B cell (primary cell): ENCODE measurements around the gene RNGTT. TPM values are rescaled to one million over a fixed set of nuclear protein-coding genes. Genes with fewer than 3 reads are reported as not detected.

ENCODE experiments used
- ATAC-seq: fragments of 200-7000 bp; cut with Tn5 transposase; one replicate; pipeline ENCODE4 v1.10.0; 2021; ENCODE audit warnings: low read depth, mild to moderate bottlenecking, moderate number of reproducible peaks, moderate library complexity
- CTCF ChIA-PET: fragments of 350-600 bp; sonication (Branson Sonifier 250); formaldehyde crosslinking; loops from one replicate; lab custom pipeline; 2021; ENCODE audit warnings: antibody characterized with exemption, inconsistent platforms; lab: Charles Lee
- POLR2A ChIA-PET: fragments of 350-600 bp; sonication (Branson Sonifier 250); formaldehyde crosslinking; loops from one replicate; lab custom pipeline; 2021; ENCODE audit warnings: antibody characterized with exemption; lab: Charles Lee
- DNase-seq: peaks from one replicate; pipeline ENCODE4 v3.0.0; 2013
- H2AFZ ChIP-seq: 2 replicates; pipeline ENCODE4 v1.6.1; 2012; ENCODE audit warnings: mild to moderate bottlenecking, low read depth, low read length; ENCODE audit not compliant: insufficient read depth, poor library complexity, severe bottlenecking
- H3K27ac ChIP-seq, 2 donors: 1 replicate in 1 of 2; 2 replicates in 1 of 2; pipeline ENCODE4 v1.5.1; 2012 to 2013; ENCODE audit warnings: low read length in 2 of 2, mild to moderate bottlenecking in 2 of 2, moderate library complexity in 1 of 2
- H3K27me3 ChIP-seq, 4 experiments: fragments of 200-600 bp in 1 of 4; sonication (generic) in 1 of 4; replicated peaks in 1 of 4; 1 replicate in 2 of 4; 2 replicates in 2 of 4; pipeline versions ENCODE4 v1.6.1 to v1.7.0; 2013 to 2016; ENCODE audit warnings: low read length in 3 of 4, mild to moderate bottlenecking in 2 of 4, mixed read lengths in 1 of 4, moderate library complexity in 1 of 4; ENCODE audit not compliant: insufficient read depth in 4 of 4, control insufficient read depth in 3 of 4; ENCODE audit errors: control extremely low read depth in 1 of 4
- H3K36me3 ChIP-seq, 2 experiments: replicated peaks in 1 of 2; 1 replicate in 1 of 2; 2 replicates in 1 of 2; pipeline versions ENCODE4 v1.6.1 to v1.7.1; 2013; ENCODE audit warnings: low read length in 1 of 2; ENCODE audit not compliant: insufficient read depth in 2 of 2, control insufficient read depth in 1 of 2; ENCODE audit errors: control extremely low read depth in 1 of 2, extremely low read depth in 1 of 2
- H3K4me1 ChIP-seq, 2 donors: fragments of 200-600 bp in 1 of 2; sonication (generic) in 1 of 2; 1 replicate in 1 of 2; 2 replicates in 1 of 2; pipeline versions ENCODE4 v1.5.1 to v1.6.1; 2013 to 2017; ENCODE audit warnings: low read length in 2 of 2; ENCODE audit not compliant: control insufficient read depth in 2 of 2, insufficient read depth in 2 of 2
- H3K4me2 ChIP-seq: replicated peaks from 2 replicates; pipeline ENCODE3; 2012; ENCODE audit warnings: mild to moderate bottlenecking, low read depth, low read length; ENCODE audit not compliant: poor library complexity, severe bottlenecking
- H3K4me3 ChIP-seq, 5 experiments: fragments of 200-600 bp in 1 of 5; sonication (generic) in 1 of 5; 1 replicate in 3 of 5; 2 replicates in 2 of 5; pipeline versions ENCODE4 v1.5.1 to v1.7.0; 2011 to 2016; ENCODE audit warnings: low read length in 4 of 5, mild to moderate bottlenecking in 4 of 5, low read depth in 2 of 5, control low read depth in 1 of 5, moderate library complexity in 1 of 5; ENCODE audit not compliant: insufficient read depth in 1 of 5; ENCODE audit errors: control extremely low read depth in 1 of 5, extremely low read depth in 1 of 5
- H3K79me2 ChIP-seq: fragments of 200-600 bp; sonication (generic); one replicate; pipeline ENCODE4 v1.6.0; 2016; ENCODE audit warnings: low read length; ENCODE audit not compliant: control insufficient read depth, insufficient read depth
- H3K9ac ChIP-seq: fragments of 200-600 bp; sonication (generic); 2 replicates; pipeline ENCODE4 v1.6.1; 2017; ENCODE audit warnings: mild to moderate bottlenecking, low read length, moderate library complexity
- H3K9me3 ChIP-seq, 3 donors: one replicate each; pipeline versions ENCODE4 v1.6.1 to v1.7.1; 2013; ENCODE audit warnings: low read length in 2 of 3; ENCODE audit not compliant: control insufficient read depth in 2 of 3, insufficient read depth in 1 of 3; ENCODE audit errors: control extremely low read depth in 1 of 3
- H4K20me1 ChIP-seq: 2 replicates; pipeline ENCODE4 v1.6.0; 2012; ENCODE audit warnings: mild to moderate bottlenecking, low read length; ENCODE audit not compliant: insufficient read depth, control insufficient read depth, poor library complexity, severe bottlenecking
- H3K27ac Mint-ChIP-seq: one replicate; pipeline ENCODE4 v1.8.0; 2021; ENCODE audit warnings: mixed read lengths
- H3K27me3 Mint-ChIP-seq: one replicate; pipeline ENCODE4 v1.8.0; 2021; ENCODE audit warnings: mixed read lengths
- H3K4me1 Mint-ChIP-seq: one replicate; pipeline ENCODE4 v1.8.0; 2021; ENCODE audit warnings: mixed read lengths
- H3K4me3 Mint-ChIP-seq: one replicate; pipeline ENCODE4 v1.8.0; 2021; ENCODE audit warnings: mixed read lengths
- H3K9me3 Mint-ChIP-seq: one replicate; pipeline ENCODE4 v1.8.0; 2022; ENCODE audit warnings: mixed read lengths; ENCODE audit not compliant: insufficient read depth
- EZH2 ChIP-seq: IDR thresholded peaks from 2 replicates; pipeline ENCODE4 v1.6.1; 2012; ENCODE audit warnings: borderline replicate concordance, low read depth, mild to moderate bottlenecking, moderate library complexity, low read length; ENCODE audit not compliant: insufficient read depth, poor library complexity, severe bottlenecking
- WGBS: methylation state at CpG from one replicate; pipeline ENCODE4 v1.1.5; 2013; ENCODE audit warnings: missing lambda C conversion rate; ENCODE audit not compliant: insufficient coverage; 5-methylcytosine and 5-hydroxymethylcytosine counted together
- intact Hi-C: fragments of 100-400 bp; cut with micrococcal nuclease; formaldehyde crosslinking; loops from one replicate; pipeline ENCODE4 v1.10.0; 2022
- polyA plus RNA-seq: library from polyadenylated mRNA; depleted of rRNA; stranded (reverse); fragments of >200 nt; gene quantifications from 2 replicates; pipeline ENCODE4 v1.2.3, GENCODE V29; 2012
- total RNA-seq, 2 donors: library from RNA; stranded (reverse); fragments of 120-200 nt in 1 of 2; gene quantifications; 1 replicate in 1 of 2; 2 replicates in 1 of 2; pipeline versions ENCODE4 v1.2.3 to v1.2.4, GENCODE V29; 2013 to 2022
- TF ChIP-seq, protein P1 (sequence below): fragments of 200-600 bp; IDR thresholded peaks from one replicate; pipeline ENCODE4 v1.8.0; 2022; ENCODE audit warnings: antibody characterized with exemption, mild to moderate bottlenecking

The RNGTT gene
- total and polyA plus RNA-seq, 2 donors (not counting 1 experiment from before 2014, with no cell fraction given), result 10.8 to 29.1 TPM

DNA sequence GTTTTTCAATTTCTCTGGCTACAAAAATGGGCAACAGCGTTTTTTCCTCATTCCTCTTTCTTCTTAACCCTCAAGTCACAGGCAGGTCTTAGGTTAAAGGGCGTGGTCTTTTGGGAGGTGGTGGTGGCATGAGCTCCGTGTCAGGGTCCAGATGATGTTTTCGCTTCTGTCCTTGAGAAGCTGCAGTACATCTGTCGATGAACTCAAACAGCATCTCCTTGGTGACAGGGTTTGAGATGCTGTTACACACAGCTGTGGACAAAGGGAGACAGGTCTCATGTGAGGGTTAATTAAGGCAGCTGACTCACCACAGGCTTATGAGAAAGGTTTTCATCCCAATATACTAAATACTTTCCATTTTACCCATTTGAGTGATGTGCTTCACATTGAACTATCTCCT, 350.8 kb downstream of the RNGTT start:
- no peaks in the 10 kb centered on the region for H3K27me3 Mint-ChIP-seq
- peak overlapping the region; percentile 82 for H3K4me3 Mint-ChIP-seq
- H3K4me1 Mint-ChIP-seq, result peaks cover 52% of the 10 kb centered on the region
- Histone ChIP-seq H3K9ac (peak overlapping the region; percentile 64), H3K4me1 (peaks cover 53 to 66% of the 10 kb centered on the region in 2 donors), H3K27me3 (no peaks in the 10 kb centered on the region), H3K9me3 (peaks cover 0 to 4% (median 0%) of the 10 kb centered on the region in 3 donors), H3K79me2 (peaks cover 12% of the 10 kb centered on the region), H3K4me2 (peak overlapping the region; percentile 60), H4K20me1 (no peaks in the 10 kb centered on the region), H3K27ac (peak overlapping the region in 1 of 2 donors; percentile 99), H3K36me3 (peaks cover 0 to 14% of the 10 kb centered on the region in 2 experiments), H3K4me3 (peak overlapping the region in 4 of 5 experiments; percentile 40 to 59 (median 52)), H2AFZ (peak overlapping the region; percentile 20)
- ChIA-PET POLR2A (no interaction called here), CTCF (interaction anchor here (0.5 to 1.7 kb wide), 4 partner anchors 13 to 446 kb away, joined by 3 to 5 read pairs (median 4); no protein-coding TSS in a partner anchor)
- H3K9me3 Mint-ChIP-seq, result no peaks in the 10 kb centered on the region
- intact Hi-C loops, result loop anchor here (10.0 kb wide), 1 partner anchor 448 kb away; the partner anchor contains the start of gene CNR1
- 57% methylated on average over 4 of the region's 5 CpGs for WGBS
- TF ChIP-seq, protein P1, sequence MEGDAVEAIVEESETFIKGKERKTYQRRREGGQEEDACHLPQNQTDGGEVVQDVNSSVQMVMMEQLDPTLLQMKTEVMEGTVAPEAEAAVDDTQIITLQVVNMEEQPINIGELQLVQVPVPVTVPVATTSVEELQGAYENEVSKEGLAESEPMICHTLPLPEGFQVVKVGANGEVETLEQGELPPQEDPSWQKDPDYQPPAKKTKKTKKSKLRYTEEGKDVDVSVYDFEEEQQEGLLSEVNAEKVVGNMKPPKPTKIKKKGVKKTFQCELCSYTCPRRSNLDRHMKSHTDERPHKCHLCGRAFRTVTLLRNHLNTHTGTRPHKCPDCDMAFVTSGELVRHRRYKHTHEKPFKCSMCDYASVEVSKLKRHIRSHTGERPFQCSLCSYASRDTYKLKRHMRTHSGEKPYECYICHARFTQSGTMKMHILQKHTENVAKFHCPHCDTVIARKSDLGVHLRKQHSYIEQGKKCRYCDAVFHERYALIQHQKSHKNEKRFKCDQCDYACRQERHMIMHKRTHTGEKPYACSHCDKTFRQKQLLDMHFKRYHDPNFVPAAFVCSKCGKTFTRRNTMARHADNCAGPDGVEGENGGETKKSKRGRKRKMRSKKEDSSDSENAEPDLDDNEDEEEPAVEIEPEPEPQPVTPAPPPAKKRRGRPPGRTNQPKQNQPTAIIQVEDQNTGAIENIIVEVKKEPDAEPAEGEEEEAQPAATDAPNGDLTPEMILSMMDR, result no peak
- no peak for TF ChIP-seq EZH2
- peak overlapping the region; percentile 90 for H3K27ac Mint-ChIP-seq
- ATAC-seq (peak; percentile 39), DNase-seq (peak; percentile 50)

DNA sequence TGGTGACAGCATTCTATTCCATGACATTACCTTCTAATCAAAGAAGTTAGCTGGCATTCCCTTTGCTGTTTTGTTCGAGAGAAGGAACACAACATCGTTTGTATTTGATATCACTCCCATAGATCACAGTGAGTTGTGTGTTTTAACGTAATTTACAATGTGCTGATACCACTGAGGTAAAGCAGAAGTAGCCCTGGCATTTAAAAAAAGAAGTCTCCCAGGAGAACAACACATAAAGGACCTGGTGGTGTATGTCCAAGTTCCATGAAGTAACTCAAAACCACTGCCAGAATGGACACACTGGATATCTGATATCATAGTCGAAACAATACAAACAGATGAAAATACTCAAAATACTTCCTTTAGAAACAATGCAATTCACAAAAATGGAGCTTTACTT, 351.7 kb downstream of the RNGTT start:
- no CpG with 5 or more reads among the region's 4 CpGs for WGBS
- ChIA-PET CTCF (interaction anchor here (1.7 kb wide), 1 partner anchor 12 kb away, joined by 4 read pairs; no protein-coding TSS in a partner anchor), POLR2A (no interaction called here)
- no peaks in the 10 kb centered on the region for H4K20me1 ChIP-seq
- no peak overlapping the region for H2AFZ ChIP-seq
- H3K27me3 ChIP-seq, result no peaks in the 10 kb centered on the region
- Mint-ChIP-seq H3K9me3 (no peaks in the 10 kb centered on the region), H3K4me3 (peak overlapping the region; percentile 11), H3K4me1 (peaks cover 48% of the 10 kb centered on the region), H3K27ac (peak overlapping the region; percentile 72), H3K27me3 (no peaks in the 10 kb centered on the region)
- H3K4me3 ChIP-seq, result peak overlapping the region in 3 of 5 experiments; percentile 4 to 59 (median 55)
- intact Hi-C loops, result loop anchor here (10.0 kb wide), 1 partner anchor 447 kb away; the partner anchor contains the start of gene CNR1
- peaks cover 0 to 14% of the 10 kb centered on the region in 2 experiments for H3K36me3 ChIP-seq
- peaks cover 0 to 3% (median 0%) of the 10 kb centered on the region in 3 donors for H3K9me3 ChIP-seq
- peak overlapping the region; percentile 60 for H3K4me2 ChIP-seq
- H3K4me1 ChIP-seq, result peaks cover 48 to 56% of the 10 kb centered on the region in 2 donors
- TF ChIP-seq, protein P1, result no peak
- no peak for TF ChIP-seq EZH2
- peaks cover 12% of the 10 kb centered on the region for H3K79me2 ChIP-seq
- no peak for ATAC-seq
- peak overlapping the region in 1 of 2 donors; percentile 99 for H3K27ac ChIP-seq
- no peak for DNase-seq
- H3K9ac ChIP-seq, result peak overlapping the region; percentile 64
